Bronchial epithelial cell (primary cell): Measurements from ENCODE around the gene CXCR1. TPM values are rescaled to one million over a fixed set of nuclear protein-coding genes. Genes with fewer than 3 reads are reported as not detected.

ENCODE experiments used
- DNase-seq: peaks from one replicate; pipeline ENCODE4 v3.0.0-alpha.2; 2010; ENCODE audit warnings: low read depth
- FAIRE-seq: peaks from 2 replicates; lab custom pipeline; 2011; peaks lifted over from hg19 to GRCh38; lab: Jason Lieb, UNC
- H3K27me3 ChIP-seq: 2 replicates; pipeline ENCODE4 v1.5.1; 2011; ENCODE audit warnings: low read length; ENCODE audit not compliant: control insufficient read depth, insufficient read depth
- H3K36me3 ChIP-seq: 2 replicates; pipeline ENCODE4 v1.5.1; 2011; ENCODE audit warnings: low read length; ENCODE audit not compliant: control insufficient read depth, insufficient read depth
- H3K4me3 ChIP-seq: 2 replicates; pipeline ENCODE4 v1.5.1; 2011; ENCODE audit warnings: mild to moderate bottlenecking, low read depth, low read length, control low read depth
- CTCF ChIP-seq: IDR thresholded peaks from 2 replicates; pipeline ENCODE4 v1.5.1; 2011; ENCODE audit warnings: mild to moderate bottlenecking, moderate library complexity, low read length, control low read depth, inconsistent platforms; ENCODE audit not compliant: insufficient read depth, severe bottlenecking
- total RNA-seq: library from RNA; depleted of rRNA; stranded (reverse); fragments of >200 nt; gene quantifications from 2 replicates; pipeline ENCODE4 v1.2.1, GENCODE V29; 2014

Gene CXCR1
- total RNA-seq, 1 donor from 2014 or later, result not detected

- no peak overlapping the region for H3K4me3 ChIP-seq
- H3K36me3 ChIP-seq, result no peaks in the 10 kb centered on the region
- FAIRE-seq, result no peak
- no peak for TF ChIP-seq CTCF
- no peaks in the 10 kb centered on the region for H3K27me3 ChIP-seq
- DNase-seq, result peak; percentile 21
Measured at GRCh38 chr2:218155953-218156479, 10.7 kb downstream of the CXCR1 start.

- TF ChIP-seq CTCF, result no peak
- Histone ChIP-seq H3K4me3 (no peak overlapping the region), H3K36me3 (no peaks in the 10 kb centered on the region), H3K27me3 (peaks cover 1% of the 10 kb centered on the region)
- DNase-seq (peak; percentile 92), FAIRE-seq (no peak)
Measured at GRCh38 chr2:218152777-218153176, 14.0 kb downstream of the CXCR1 start.

GRCh38 chr2:218152172-218152571 is 14.6 kb downstream of the CXCR1 start:
- Histone ChIP-seq H3K36me3 (no peaks in the 10 kb centered on the region), H3K27me3 (peaks cover 1% of the 10 kb centered on the region), H3K4me3 (no peak overlapping the region)
- FAIRE-seq (no peak), DNase-seq (no peak)
- TF ChIP-seq CTCF, result no peak

- TF ChIP-seq CTCF, result no peak
- Histone ChIP-seq H3K4me3 (no peak overlapping the region), H3K36me3 (no peaks in the 10 kb centered on the region), H3K27me3 (peaks cover 1% of the 10 kb centered on the region)
- FAIRE-seq (peak; percentile 79), DNase-seq (no peak)
Measured at GRCh38 chr2:218149848-218150440, 16.8 kb downstream of the CXCR1 start.

- no peak overlapping the region for H3K4me3 ChIP-seq
- DNase-seq, result no peak
- H3K27me3 ChIP-seq, result peaks cover 1% of the 10 kb centered on the region
- no peaks in the 10 kb centered on the region for H3K36me3 ChIP-seq
- no peak for TF ChIP-seq CTCF
- FAIRE-seq, result no peak
Measured at GRCh38 chr2:218149098-218149497, 17.7 kb downstream of the CXCR1 start.

GRCh38 chr2:218146056-218146455 is 20.7 kb downstream of the CXCR1 start:
- Histone ChIP-seq H3K36me3 (no peaks in the 10 kb centered on the region), H3K27me3 (peaks cover 4% of the 10 kb centered on the region), H3K4me3 (no peak overlapping the region)
- DNase-seq (no peak), FAIRE-seq (no peak)
- TF ChIP-seq CTCF, result no peak
